ENCODE measurements around the gene SPARC.

The SPARC gene

GRCh38 chr5:151617841-151618710 lies 68.6 kb downstream of the SPARC start:
- DNase-seq: no peak

DNA sequence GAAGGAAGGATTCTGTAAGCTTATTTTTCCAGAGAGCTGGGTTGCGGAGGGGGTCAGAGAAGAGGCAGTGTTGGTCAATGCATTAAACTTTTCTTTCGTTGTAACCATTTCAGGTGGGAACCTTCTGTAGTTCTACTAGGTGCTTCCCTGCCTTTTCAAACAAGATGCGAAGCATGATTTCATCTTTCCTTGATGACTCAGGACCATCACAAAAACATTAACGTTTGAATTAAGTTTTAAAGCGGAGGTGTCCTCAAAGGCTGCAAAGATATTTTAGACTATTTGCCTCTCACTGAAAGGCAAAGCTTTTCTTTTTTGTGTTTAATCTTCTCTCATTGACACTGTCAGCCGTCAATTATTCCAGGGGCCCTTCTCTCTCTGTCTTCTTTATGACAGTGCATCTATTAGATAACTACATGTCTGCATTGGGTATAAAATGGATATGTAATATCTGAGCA lies 69.3 kb downstream of the SPARC start:
- no peak for DNase-seq

DNA sequence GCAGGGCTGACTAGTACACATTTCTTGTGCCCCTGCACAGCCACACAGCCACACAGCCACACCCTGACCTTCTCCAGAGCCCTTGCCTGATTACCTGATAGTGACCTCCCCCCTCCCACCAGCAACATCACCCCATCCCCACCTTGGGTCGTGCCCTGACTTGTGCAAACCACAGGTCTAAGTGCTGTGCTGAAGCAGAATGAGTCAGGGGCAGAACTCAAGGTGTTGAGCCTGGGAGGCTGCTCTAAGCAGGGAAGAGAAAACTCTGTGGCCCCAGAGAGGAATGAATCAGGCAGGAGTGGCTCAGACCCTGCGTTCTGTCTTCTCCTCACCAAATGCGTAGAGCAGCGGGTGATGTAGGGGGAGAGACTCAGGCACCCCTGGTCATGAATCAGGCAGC lies 71.3 kb downstream of the SPARC start:
- DNase-seq: no peak

- no peak for DNase-seq
These were observed 72.2 kb downstream of the SPARC start for GRCh38 chr5:151614565-151614964.

DNA sequence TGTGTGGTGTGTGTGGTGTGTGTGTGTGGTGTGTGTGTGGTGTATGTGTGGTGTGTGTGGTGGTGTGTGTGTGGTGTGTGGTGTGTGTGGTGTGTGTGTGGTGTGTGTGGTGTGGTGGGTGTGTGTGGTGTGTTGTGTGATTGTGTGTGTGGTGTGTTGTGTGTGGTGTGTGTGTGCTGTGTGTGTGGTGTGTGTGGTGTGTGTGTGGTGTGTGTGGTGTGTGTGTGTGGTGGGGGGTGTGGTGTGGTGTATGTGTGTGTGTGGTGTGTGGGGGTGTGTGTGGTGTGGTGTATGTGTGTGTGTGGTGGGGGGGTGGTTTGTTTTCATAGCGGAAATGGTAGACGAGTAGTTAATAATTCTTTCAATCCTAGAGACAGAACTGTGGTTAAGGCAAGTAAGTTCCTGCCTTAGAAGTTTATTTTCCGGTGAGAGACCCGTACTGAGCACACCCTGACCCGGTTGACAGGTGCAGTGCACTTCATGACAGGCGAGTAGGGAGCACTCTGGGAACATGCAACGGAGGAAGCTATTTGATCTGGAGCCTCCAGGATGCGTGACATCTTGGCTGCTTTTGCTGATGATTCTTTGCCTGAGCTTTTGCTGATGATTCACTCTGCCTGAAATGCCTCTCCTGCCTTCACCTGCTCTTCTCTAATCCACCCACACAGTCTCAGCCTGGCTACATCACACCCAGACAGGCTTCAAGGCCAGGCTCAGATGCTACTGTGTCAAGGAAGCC lies 73.9 kb downstream of the SPARC start:
- no peak for DNase-seq

DNA sequence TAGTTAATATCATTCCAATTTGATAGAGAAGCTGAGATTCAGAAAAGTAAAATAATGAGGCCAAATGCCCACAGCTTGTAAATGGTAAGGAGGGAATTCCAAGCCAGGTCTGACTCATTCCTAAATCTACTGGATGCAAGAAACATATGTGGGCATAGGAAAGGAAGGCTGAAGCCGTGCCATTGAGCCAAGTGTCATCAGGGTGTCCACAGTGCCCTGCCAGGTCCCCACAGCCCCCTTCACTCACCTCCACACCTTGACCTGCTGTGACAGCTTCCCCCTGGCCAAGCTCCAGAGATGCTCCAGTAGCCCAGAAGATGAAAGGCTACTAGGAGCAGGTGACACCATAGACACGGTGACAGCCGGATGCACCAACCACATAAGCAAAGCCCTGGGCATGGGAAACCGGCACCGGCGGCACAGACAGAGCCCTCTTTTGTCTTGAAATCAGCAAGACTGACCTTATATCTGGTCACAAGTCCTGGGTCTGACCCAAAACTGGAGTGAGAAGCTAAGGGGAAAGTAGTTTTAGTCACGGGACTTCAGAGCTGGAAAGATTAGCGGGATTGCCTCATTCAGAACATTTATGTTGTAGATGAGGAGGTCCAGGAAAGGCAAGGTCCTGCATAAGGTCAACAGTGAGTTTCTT lies 75.5 kb downstream of the SPARC start:
- DNase-seq: no peak
